SK-N-SH treated with all-trans-retinoic acid at 6 μM for 48 hours (cell line): ENCODE measurements around the gene SEC24C.

ENCODE experiments used
- ATAC-seq: fragments of 200-7000 bp; cut with Tn5 transposase; 3 replicates; pipeline ENCODE4 v1.9.1; 2020; ENCODE audit warnings: mild to moderate bottlenecking, moderate library complexity
- BACH2 ChIP-seq: fragments of 250-450 bp; sonication (Bioruptor Pico); IDR thresholded peaks from 2 replicates; pipeline ENCODE4 v1.9.0; 2021; ENCODE audit warnings: mild to moderate bottlenecking, borderline replicate concordance
- CSRNP3 ChIP-seq: fragments of 250-450 bp; sonication (Bioruptor Pico); IDR thresholded peaks from 2 replicates; pipeline ENCODE4 v1.5.1; 2021; ENCODE audit warnings: mild to moderate bottlenecking, moderate library complexity
- GLIS3 ChIP-seq: fragments of 250-450 bp; sonication (Bioruptor Pico); IDR thresholded peaks from 2 replicates; pipeline ENCODE4 v1.5.0; 2020; ENCODE audit warnings: mild to moderate bottlenecking, moderate library complexity
- ISL1 ChIP-seq: fragments of 250-450 bp; sonication (Bioruptor Pico); IDR thresholded peaks from 2 replicates; pipeline ENCODE4 v2.1.2; 2022; ENCODE audit warnings: mild to moderate bottlenecking, moderate library complexity
- OSR1 ChIP-seq: fragments of 250-450 bp; sonication (Bioruptor Pico); IDR thresholded peaks from 2 replicates; pipeline ENCODE4 v1.8.0; 2022; ENCODE audit warnings: moderate library complexity, mild to moderate bottlenecking, inconsistent platforms
- POU6F1 ChIP-seq: fragments of 250-450 bp; sonication (Bioruptor Pico); IDR thresholded peaks from 2 replicates; pipeline ENCODE4 v1.8.0; 2021; ENCODE audit warnings: low read depth, mild to moderate bottlenecking, moderate library complexity, borderline replicate concordance
- PPARA ChIP-seq: fragments of 250-450 bp; sonication (Bioruptor Pico); IDR thresholded peaks from 2 replicates; pipeline ENCODE4 v1.5.0; 2020; ENCODE audit warnings: mild to moderate bottlenecking, borderline replicate concordance
- RARB ChIP-seq: fragments of 250-450 bp; sonication (Bioruptor Pico); IDR thresholded peaks from 2 replicates; pipeline ENCODE4 v1.8.0; 2021; ENCODE audit warnings: mild to moderate bottlenecking, moderate library complexity
- SNAI2 ChIP-seq: fragments of 250-450 bp; sonication (Bioruptor Pico); IDR thresholded peaks from 2 replicates; pipeline ENCODE4 v1.5.0; 2020; ENCODE audit warnings: mild to moderate bottlenecking, moderate library complexity
- TCF4 ChIP-seq: fragments of 250-450 bp; sonication (Bioruptor Pico); IDR thresholded peaks from 2 replicates; pipeline ENCODE4 v1.8.0; 2021; ENCODE audit warnings: mild to moderate bottlenecking, moderate library complexity, borderline replicate concordance
- TOX ChIP-seq: fragments of 250-450 bp; sonication (Bioruptor Pico); IDR thresholded peaks from 2 replicates; pipeline ENCODE4 v1.8.0; 2021; ENCODE audit warnings: mild to moderate bottlenecking, moderate library complexity, borderline replicate concordance
- ZC3H10 ChIP-seq: fragments of 250-450 bp; sonication (Bioruptor Pico); IDR thresholded peaks from 2 replicates; pipeline ENCODE4 v1.5.1; 2021; ENCODE audit warnings: mild to moderate bottlenecking, moderate library complexity
- ZFP3 ChIP-seq: fragments of 250-450 bp; sonication (Bioruptor Pico); IDR thresholded peaks from 2 replicates; pipeline ENCODE4 v1.5.0; 2020; ENCODE audit warnings: mild to moderate bottlenecking, moderate library complexity
- ZFP30 ChIP-seq: fragments of 450-650 bp; formaldehyde crosslinking; IDR thresholded peaks from 2 replicates; pipeline ENCODE4 v1.5.0; 2022; ENCODE audit warnings: mild to moderate bottlenecking, moderate library complexity
- ZNF565 ChIP-seq: fragments of 450-650 bp; formaldehyde crosslinking; conservative IDR thresholded peaks from 2 replicates; pipeline ENCODE4 v1.5.0; 2020; ENCODE audit warnings: low read depth, mild to moderate bottlenecking, moderate library complexity
- ZNF70 ChIP-seq: fragments of 450-650 bp; formaldehyde crosslinking; IDR thresholded peaks from 2 replicates; pipeline ENCODE4 v1.5.0; 2020; ENCODE audit warnings: mild to moderate bottlenecking, moderate library complexity
- ZNF8 ChIP-seq: fragments of 450-650 bp; formaldehyde crosslinking; IDR thresholded peaks from 2 replicates; pipeline ENCODE4 v1.5.0; 2020; ENCODE audit warnings: mild to moderate bottlenecking, moderate library complexity
- TF ChIP-seq, protein P1 (sequence below): fragments of 250-450 bp; sonication (Bioruptor Pico); IDR thresholded peaks from 2 replicates; pipeline ENCODE4 v1.8.0; 2020; ENCODE audit warnings: mild to moderate bottlenecking, moderate library complexity, borderline replicate concordance
- TF ChIP-seq, protein P2 (sequence below): fragments of 250-450 bp; sonication (Bioruptor Pico); IDR thresholded peaks from 2 replicates; pipeline ENCODE4 v1.5.1; 2020; ENCODE audit warnings: low read depth, mild to moderate bottlenecking, moderate library complexity
- TF ChIP-seq, protein P3 (sequence below): fragments of 250-450 bp; sonication (Bioruptor Pico); IDR thresholded peaks from 2 replicates; pipeline ENCODE4 v1.5.0; 2020; ENCODE audit warnings: mild to moderate bottlenecking, moderate library complexity

Gene SEC24C

GRCh38 chr10:73743327-73743904, 756 bp upstream of the SEC24C start (continued):
- TF ChIP-seq, protein P1, sequence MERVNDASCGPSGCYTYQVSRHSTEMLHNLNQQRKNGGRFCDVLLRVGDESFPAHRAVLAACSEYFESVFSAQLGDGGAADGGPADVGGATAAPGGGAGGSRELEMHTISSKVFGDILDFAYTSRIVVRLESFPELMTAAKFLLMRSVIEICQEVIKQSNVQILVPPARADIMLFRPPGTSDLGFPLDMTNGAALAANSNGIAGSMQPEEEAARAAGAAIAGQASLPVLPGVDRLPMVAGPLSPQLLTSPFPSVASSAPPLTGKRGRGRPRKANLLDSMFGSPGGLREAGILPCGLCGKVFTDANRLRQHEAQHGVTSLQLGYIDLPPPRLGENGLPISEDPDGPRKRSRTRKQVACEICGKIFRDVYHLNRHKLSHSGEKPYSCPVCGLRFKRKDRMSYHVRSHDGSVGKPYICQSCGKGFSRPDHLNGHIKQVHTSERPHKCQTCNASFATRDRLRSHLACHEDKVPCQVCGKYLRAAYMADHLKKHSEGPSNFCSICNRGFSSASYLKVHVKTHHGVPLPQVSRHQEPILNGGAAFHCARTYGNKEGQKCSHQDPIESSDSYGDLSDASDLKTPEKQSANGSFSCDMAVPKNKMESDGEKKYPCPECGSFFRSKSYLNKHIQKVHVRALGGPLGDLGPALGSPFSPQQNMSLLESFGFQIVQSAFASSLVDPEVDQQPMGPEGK (CRISPR knock-in tag), result 0 out of 2 replicates have a peak, but pooled peaks have one; percentile 48

- peak; percentile 79 for ATAC-seq
- TF ChIP-seq, protein P2, sequence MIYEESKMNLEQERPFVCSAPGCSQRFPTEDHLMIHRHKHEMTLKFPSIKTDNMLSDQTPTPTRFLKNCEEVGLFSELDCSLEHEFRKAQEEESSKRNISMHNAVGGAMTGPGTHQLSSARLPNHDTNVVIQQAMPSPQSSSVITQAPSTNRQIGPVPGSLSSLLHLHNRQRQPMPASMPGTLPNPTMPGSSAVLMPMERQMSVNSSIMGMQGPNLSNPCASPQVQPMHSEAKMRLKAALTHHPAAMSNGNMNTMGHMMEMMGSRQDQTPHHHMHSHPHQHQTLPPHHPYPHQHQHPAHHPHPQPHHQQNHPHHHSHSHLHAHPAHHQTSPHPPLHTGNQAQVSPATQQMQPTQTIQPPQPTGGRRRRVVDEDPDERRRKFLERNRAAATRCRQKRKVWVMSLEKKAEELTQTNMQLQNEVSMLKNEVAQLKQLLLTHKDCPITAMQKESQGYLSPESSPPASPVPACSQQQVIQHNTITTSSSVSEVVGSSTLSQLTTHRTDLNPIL (CRISPR knock-in tag), result no peak
- TF ChIP-seq RARB, result no peak
- no peak for TF ChIP-seq BACH2 (CRISPR knock-in tag)
- no peak for TF ChIP-seq ZC3H10 (CRISPR knock-in tag)
- no peak for TF ChIP-seq ZFP30
- no peak for TF ChIP-seq ZFP3
- TF ChIP-seq TOX (CRISPR knock-in tag), result no peak
- no peak for TF ChIP-seq GLIS3 (CRISPR knock-in tag)
- TF ChIP-seq ZNF70 (CRISPR knock-in tag), result no peak
- TF ChIP-seq, protein P1 (CRISPR knock-in tag), result no peak
- TF ChIP-seq TCF4, result no peak
- TF ChIP-seq OSR1 (CRISPR knock-in tag), result no peak
- no peak for TF ChIP-seq ZNF8 (CRISPR knock-in tag)
- TF ChIP-seq ZNF565 (CRISPR knock-in tag), result no peak
- TF ChIP-seq CSRNP3, result no peak
- no peak for TF ChIP-seq POU6F1
- TF ChIP-seq PPARA (CRISPR knock-in tag), result no peak
- no peak for TF ChIP-seq ISL1 (CRISPR knock-in tag)
- TF ChIP-seq SNAI2 (CRISPR knock-in tag), result no peak
- TF ChIP-seq, protein P3, sequence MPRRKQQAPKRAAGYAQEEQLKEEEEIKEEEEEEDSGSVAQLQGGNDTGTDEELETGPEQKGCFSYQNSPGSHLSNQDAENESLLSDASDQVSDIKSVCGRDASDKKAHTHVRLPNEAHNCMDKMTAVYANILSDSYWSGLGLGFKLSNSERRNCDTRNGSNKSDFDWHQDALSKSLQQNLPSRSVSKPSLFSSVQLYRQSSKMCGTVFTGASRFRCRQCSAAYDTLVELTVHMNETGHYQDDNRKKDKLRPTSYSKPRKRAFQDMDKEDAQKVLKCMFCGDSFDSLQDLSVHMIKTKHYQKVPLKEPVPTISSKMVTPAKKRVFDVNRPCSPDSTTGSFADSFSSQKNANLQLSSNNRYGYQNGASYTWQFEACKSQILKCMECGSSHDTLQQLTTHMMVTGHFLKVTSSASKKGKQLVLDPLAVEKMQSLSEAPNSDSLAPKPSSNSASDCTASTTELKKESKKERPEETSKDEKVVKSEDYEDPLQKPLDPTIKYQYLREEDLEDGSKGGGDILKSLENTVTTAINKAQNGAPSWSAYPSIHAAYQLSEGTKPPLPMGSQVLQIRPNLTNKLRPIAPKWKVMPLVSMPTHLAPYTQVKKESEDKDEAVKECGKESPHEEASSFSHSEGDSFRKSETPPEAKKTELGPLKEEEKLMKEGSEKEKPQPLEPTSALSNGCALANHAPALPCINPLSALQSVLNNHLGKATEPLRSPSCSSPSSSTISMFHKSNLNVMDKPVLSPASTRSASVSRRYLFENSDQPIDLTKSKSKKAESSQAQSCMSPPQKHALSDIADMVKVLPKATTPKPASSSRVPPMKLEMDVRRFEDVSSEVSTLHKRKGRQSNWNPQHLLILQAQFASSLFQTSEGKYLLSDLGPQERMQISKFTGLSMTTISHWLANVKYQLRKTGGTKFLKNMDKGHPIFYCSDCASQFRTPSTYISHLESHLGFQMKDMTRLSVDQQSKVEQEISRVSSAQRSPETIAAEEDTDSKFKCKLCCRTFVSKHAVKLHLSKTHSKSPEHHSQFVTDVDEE (CRISPR knock-in tag), result no peak
Measured at GRCh38 chr10:73744664-73744975, 448 bp downstream of the SEC24C start.

DNA sequence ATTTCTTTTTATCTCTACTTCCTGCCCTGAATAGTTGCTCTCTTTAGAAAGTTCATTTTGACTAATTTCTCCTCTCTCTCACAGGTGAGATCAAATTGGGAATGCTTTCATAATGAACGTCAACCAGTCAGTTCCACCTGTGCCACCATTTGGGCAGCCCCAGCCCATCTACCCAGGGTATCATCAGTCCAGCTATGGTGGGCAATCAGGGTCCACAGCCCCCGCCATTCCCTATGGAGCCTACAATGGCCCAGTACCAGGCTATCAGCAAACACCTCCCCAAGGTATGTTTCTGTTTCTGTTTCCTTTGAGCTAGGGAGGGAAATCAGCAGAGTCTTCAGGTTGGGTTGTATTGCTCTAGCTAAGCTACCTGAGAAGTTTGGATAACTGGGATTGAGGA, 2.5 kb downstream of the SEC24C start:
- no peak for ATAC-seq
- no peak for TF ChIP-seq PPARA (CRISPR knock-in tag)
- no peak for TF ChIP-seq ISL1 (CRISPR knock-in tag)
- TF ChIP-seq GLIS3 (CRISPR knock-in tag), result no peak
